IMR-90 (cell line): ENCODE data around the gene STRIP2. TPM values are rescaled to one million over a fixed set of nuclear protein-coding genes. Genes with fewer than 3 reads are reported as not detected.

Source experiments
- ATAC-seq: fragments of 200-7000 bp; cut with Tn5 transposase; 2 replicates; pipeline ENCODE4 v1.9.1; 2020; ENCODE audit warnings: low read depth, mild to moderate bottlenecking, moderate library complexity
- BruUV-seq: library from RNA; stranded (reverse); fragments of 400-500 nt; replicated peaks from 2 replicates; lab custom pipeline; 2021; lab: Mats Ljungman, UMichigan
- CTCF ChIA-PET: fragments of 300-600 bp; formaldehyde crosslinking; extraction: SDS; loops from one replicate; lab custom pipeline; 2021; ENCODE audit warnings: antibody characterized with exemption; lab: Yijun Ruan, JAX
- POLR2A ChIA-PET: fragments of 300-600 bp; sonication (Branson Sonifier 250); formaldehyde crosslinking; loops from one replicate; lab custom pipeline; 2022; ENCODE audit warnings: antibody characterized with exemption; ENCODE audit not compliant: unreplicated experiment; lab: Charles Lee
- DNase-seq: peaks from one replicate; pipeline ENCODE4 v3.0.0; 2013
- H2AFZ ChIP-seq: replicated peaks from 2 replicates; pipeline ENCODE3; 2013; ENCODE audit warnings: low read length, mild to moderate bottlenecking; ENCODE audit not compliant: poor library complexity
- H2AK5ac ChIP-seq: 2 replicates; pipeline ENCODE4 v1.6.1; 2013; ENCODE audit warnings: low read depth, low read length, inconsistent platforms
- H2AK9ac ChIP-seq: replicated peaks from 2 replicates; pipeline ENCODE3; 2013; ENCODE audit warnings: mild to moderate bottlenecking, low read depth, low read length, moderate library complexity; ENCODE audit not compliant: poor library complexity
- H2BK120ac ChIP-seq: 2 replicates; pipeline ENCODE4 v1.6.1; 2013; ENCODE audit warnings: low read depth, low read length, inconsistent platforms
- H2BK15ac ChIP-seq: 3 replicates; pipeline ENCODE4 v1.6.1; 2013; ENCODE audit warnings: low read depth, low read length, inconsistent platforms
- H2BK20ac ChIP-seq: 2 replicates; pipeline ENCODE4 v1.6.1; 2013; ENCODE audit warnings: low read depth, mild to moderate bottlenecking, inconsistent platforms, low read length, moderate library complexity
- H2BK5ac ChIP-seq: 2 replicates; pipeline ENCODE4 v1.6.1; 2013; ENCODE audit warnings: mild to moderate bottlenecking, low read depth, low read length, inconsistent platforms; ENCODE audit not compliant: poor library complexity, severe bottlenecking
- H3K14ac ChIP-seq: replicated peaks from 2 replicates; pipeline ENCODE4 v1.6.1; 2013; ENCODE audit warnings: low read depth, low read length, inconsistent platforms
- H3K18ac ChIP-seq: 2 replicates; pipeline ENCODE4 v1.6.1; 2013; ENCODE audit warnings: low read depth, low read length, control low read depth
- H3K23ac ChIP-seq: 2 replicates; pipeline ENCODE4 v1.6.1; 2013; ENCODE audit warnings: low read depth, low read length, inconsistent platforms
- H3K27ac ChIP-seq: 2 replicates; pipeline ENCODE4 v1.5.1; 2013; ENCODE audit warnings: mild to moderate bottlenecking, control low read depth, low read length; ENCODE audit not compliant: insufficient read depth
- H3K27me3 ChIP-seq: 2 replicates; pipeline ENCODE4 v1.6.1; 2013; ENCODE audit warnings: low read length; ENCODE audit not compliant: control insufficient read depth, insufficient read depth
- H3K36me3 ChIP-seq: 2 replicates; pipeline ENCODE4 v1.6.1; 2013; ENCODE audit warnings: low read length, mixed read lengths; ENCODE audit not compliant: control insufficient read depth, insufficient read depth
- H3K4ac ChIP-seq: 2 replicates; pipeline ENCODE4 v1.6.1; 2013; ENCODE audit warnings: low read depth, low read length, inconsistent platforms
- H3K4me1 ChIP-seq: 2 replicates; pipeline ENCODE4 v1.6.1; 2013; ENCODE audit warnings: low read length, mixed read lengths; ENCODE audit not compliant: control insufficient read depth, insufficient read depth
- H3K4me2 ChIP-seq: 2 replicates; pipeline ENCODE4 v1.6.1; 2013; ENCODE audit warnings: low read depth, mild to moderate bottlenecking, control low read depth, low read length, moderate library complexity
- H3K4me3 ChIP-seq: 2 replicates; pipeline ENCODE4 v1.5.1; 2013; ENCODE audit warnings: low read depth, mild to moderate bottlenecking, control low read depth, low read length, moderate library complexity; ENCODE audit not compliant: insufficient read depth
- H3K56ac ChIP-seq: 2 replicates; pipeline ENCODE4 v1.6.1; 2013; ENCODE audit warnings: low read length, inconsistent platforms; ENCODE audit not compliant: insufficient read depth; ENCODE audit errors: extremely low read depth
- H3K79me1 ChIP-seq, 2 experiments: 2 replicates each; pipeline ENCODE4 v1.6.1; 2013; ENCODE audit warnings: low read length in 2 of 2, inconsistent platforms in 1 of 2, low read depth in 1 of 2
- H3K9ac ChIP-seq: 2 replicates; pipeline ENCODE4 v1.6.1; 2013; ENCODE audit warnings: low read depth, low read length, control low read depth
- H3K9me1 ChIP-seq: 2 replicates; pipeline ENCODE4 v1.6.1; 2013; ENCODE audit warnings: low read length, inconsistent platforms; ENCODE audit not compliant: insufficient read depth
- H3K9me3 ChIP-seq: 2 replicates; pipeline ENCODE4 v1.6.1; 2013; ENCODE audit warnings: low read length; ENCODE audit not compliant: control insufficient read depth, insufficient read depth
- H4K20me1 ChIP-seq: 2 replicates; pipeline ENCODE4 v1.6.1; 2013; ENCODE audit warnings: low read length, inconsistent platforms; ENCODE audit not compliant: insufficient read depth
- H4K5ac ChIP-seq: 2 replicates; pipeline ENCODE4 v1.6.1; 2013; ENCODE audit warnings: mild to moderate bottlenecking, low read depth, low read length, control low read depth
- H4K8ac ChIP-seq, 2 experiments: 2 replicates each; pipeline ENCODE4 v1.6.1; 2013; ENCODE audit warnings: low read depth in 2 of 2, low read length in 2 of 2, control low read depth in 1 of 2, inconsistent platforms in 1 of 2
- H4K91ac ChIP-seq: 2 replicates; pipeline ENCODE4 v1.6.1; 2013; ENCODE audit warnings: low read depth, low read length, inconsistent platforms; ENCODE audit not compliant: insufficient read depth
- MAZ ChIP-seq: IDR thresholded peaks from 2 replicates; pipeline ENCODE4 v1.6.1; 2012; ENCODE audit warnings: low read depth, mild to moderate bottlenecking, low read length, improper control_type of control experiment, moderate library complexity, borderline replicate concordance
- RAD21 ChIP-seq: IDR thresholded peaks from 2 replicates; pipeline ENCODE4 v1.6.1; 2012; ENCODE audit warnings: low read length, improper control_type of control experiment
- RCOR1 ChIP-seq: IDR thresholded peaks from 2 replicates; pipeline ENCODE4 v1.6.1; 2012; ENCODE audit warnings: mild to moderate bottlenecking, low read length, improper control_type of control experiment; ENCODE audit not compliant: insufficient replicate concordance
- WGBS, 2 experiments: methylation state at CpG; one replicate each; pipeline versions ENCODE4 v1.1.5 to v1.1.7; 2013; ENCODE audit warnings: missing lambda C conversion rate in 2 of 2; ENCODE audit not compliant: insufficient read length in 1 of 2; ENCODE audit errors: extremely low coverage in 2 of 2; 5-methylcytosine and 5-hydroxymethylcytosine counted together
- dilution Hi-C: fragments of 300-500 bp; cut with HindIII; formaldehyde crosslinking; loops from one replicate; pipeline ENCODE4 v1.14.3; 2018; ENCODE audit warnings: low sequenced_read_pairs; ENCODE audit not compliant: unreplicated experiment
- in situ Hi-C: fragments of 300-500 bp; cut with MboI; formaldehyde crosslinking; loops from 3 replicates; pipeline ENCODE4 v1.14.3; 2019; ENCODE audit warnings: low sequenced_read_pairs, inconsistent platforms, mixed read lengths
- intact Hi-C: fragments of 100-400 bp; cut with micrococcal nuclease; formaldehyde crosslinking; loops from 2 replicates; pipeline ENCODE4 v1.10.0; 2022
- polyA plus RNA-seq, 3 experiments: library from polyadenylated mRNA; depleted of rRNA; stranded (reverse); fragments of >200 nt; gene quantifications; 2 replicates each; pipeline ENCODE4 v1.2.3, GENCODE V29; 2012; ENCODE audit warnings: low replicate concordance in 1 of 3
- total RNA-seq: library from RNA; depleted of rRNA; stranded (reverse); fragments of >200 nt; gene quantifications from 2 replicates; pipeline ENCODE4 v1.2.3, GENCODE V29; 2012
- TF ChIP-seq, protein P1 (sequence below): fragments of 150-350 bp; IDR thresholded peaks from 2 replicates; pipeline ENCODE4 v1.6.1; 2016; ENCODE audit warnings: low read depth, mild to moderate bottlenecking, low read length, moderate library complexity, borderline replicate concordance

The STRIP2 gene
- total and polyA plus RNA-seq, 2 of the 4 experiments (the other 2 are of a cell fraction) = 1.8 to 3.0 TPM

DNA sequence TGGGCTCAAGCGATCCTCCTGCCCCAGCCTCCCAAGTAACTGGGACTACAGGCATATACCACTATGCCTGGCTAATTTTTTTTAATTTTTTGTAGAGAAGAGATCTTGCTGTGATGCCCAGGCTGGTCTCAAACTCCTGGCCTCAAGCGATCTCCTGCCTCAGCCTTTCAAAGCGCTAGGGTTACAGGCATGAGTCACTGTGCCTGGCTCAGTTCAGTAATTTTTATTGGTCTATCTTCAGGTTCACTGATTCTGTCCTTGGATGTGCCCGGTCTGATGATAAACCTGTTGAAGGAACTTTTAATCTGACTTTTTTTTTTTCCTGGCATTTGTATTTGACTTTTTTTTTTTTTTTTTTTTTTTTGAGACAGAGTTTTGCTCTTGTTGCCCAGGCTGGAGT lies 40.1 kb upstream of the STRIP2 start:
- H4K91ac ChIP-seq = no peak overlapping the region
- no TSS peak for BruUV-seq
- WGBS, 2 experiments = 100% methylated on average over 2 of the region's 4 CpGs; no CpG with 5 or more reads in 1 of the 2 experiments
- no peak overlapping the region for H4K8ac ChIP-seq
- H3K23ac ChIP-seq = no peak overlapping the region
- peaks cover 6% of the 10 kb centered on the region for H3K4me1 ChIP-seq
- CTCF ChIA-PET = no interaction called here
- H4K5ac ChIP-seq = no peak overlapping the region
- no peaks in the 10 kb centered on the region for H4K20me1 ChIP-seq
- H3K9me1 ChIP-seq = peaks cover 6% of the 10 kb centered on the region
- no peak overlapping the region for H3K9ac ChIP-seq
- no peak overlapping the region for H2AK5ac ChIP-seq
- H3K79me1 ChIP-seq = no peaks in the 10 kb centered on the region
- H2BK5ac ChIP-seq = no peak overlapping the region
- H3K36me3 ChIP-seq = 0 out of 2 replicates have a peak, but pooled peaks cover 2% of the 10 kb centered on the region
- ATAC-seq = no peak
- POLR2A ChIA-PET = no interaction called here
- no peak overlapping the region for H2BK120ac ChIP-seq
- no peak for TF ChIP-seq RAD21
- TF ChIP-seq, protein P1, sequence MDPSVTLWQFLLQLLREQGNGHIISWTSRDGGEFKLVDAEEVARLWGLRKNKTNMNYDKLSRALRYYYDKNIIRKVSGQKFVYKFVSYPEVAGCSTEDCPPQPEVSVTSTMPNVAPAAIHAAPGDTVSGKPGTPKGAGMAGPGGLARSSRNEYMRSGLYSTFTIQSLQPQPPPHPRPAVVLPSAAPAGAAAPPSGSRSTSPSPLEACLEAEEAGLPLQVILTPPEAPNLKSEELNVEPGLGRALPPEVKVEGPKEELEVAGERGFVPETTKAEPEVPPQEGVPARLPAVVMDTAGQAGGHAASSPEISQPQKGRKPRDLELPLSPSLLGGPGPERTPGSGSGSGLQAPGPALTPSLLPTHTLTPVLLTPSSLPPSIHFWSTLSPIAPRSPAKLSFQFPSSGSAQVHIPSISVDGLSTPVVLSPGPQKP = no peak
- TF ChIP-seq MAZ = no peak
- TF ChIP-seq RCOR1 = no peak
- H3K4me2 ChIP-seq = no peak overlapping the region
- H3K14ac ChIP-seq = no peak overlapping the region
- DNase-seq = no peak
- no peak overlapping the region for H3K18ac ChIP-seq
- intact Hi-C loops = no loop called here
- no peak overlapping the region for H3K56ac ChIP-seq
- no peak overlapping the region for H3K4me3 ChIP-seq
- H2AFZ ChIP-seq = no peak overlapping the region
- in situ Hi-C loops = no loop called here
- no peaks in the 10 kb centered on the region for H3K9me3 ChIP-seq
- H2BK20ac ChIP-seq = no peak overlapping the region
- dilution Hi-C loops = no loop called here
- no peak overlapping the region for H3K4ac ChIP-seq
- H3K27me3 ChIP-seq = no peaks in the 10 kb centered on the region
- no peak overlapping the region for H2AK9ac ChIP-seq
- H2BK15ac ChIP-seq = no peak overlapping the region
- no peak overlapping the region for H3K27ac ChIP-seq
